Measurements from ENCODE around the gene GPC3.

DNA sequence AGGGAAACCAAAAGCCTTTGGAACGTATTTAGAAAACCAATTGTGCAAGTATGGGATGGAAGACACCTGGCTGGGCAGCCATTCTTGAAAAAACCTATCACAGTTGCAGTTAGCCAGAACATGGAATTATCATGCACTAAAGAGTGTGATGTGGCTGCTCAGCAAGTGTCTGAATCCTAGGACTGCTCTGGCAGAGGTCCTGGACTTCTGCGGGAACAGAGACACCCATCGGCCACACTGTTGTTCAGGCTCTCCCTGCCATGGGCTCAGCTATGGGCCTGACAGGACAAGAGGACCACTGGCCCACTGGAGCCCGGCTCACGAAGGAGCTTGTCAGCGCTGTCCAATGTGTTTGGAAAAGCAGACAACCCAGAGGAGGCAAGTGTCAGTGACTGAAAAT, 454.4 kb downstream of the GPC3 start:
- TF ChIP-seq POLR2A (IDR thresholded peaks at IDR 0.05) = no peak
- TF ChIP-seq, protein P1, sequence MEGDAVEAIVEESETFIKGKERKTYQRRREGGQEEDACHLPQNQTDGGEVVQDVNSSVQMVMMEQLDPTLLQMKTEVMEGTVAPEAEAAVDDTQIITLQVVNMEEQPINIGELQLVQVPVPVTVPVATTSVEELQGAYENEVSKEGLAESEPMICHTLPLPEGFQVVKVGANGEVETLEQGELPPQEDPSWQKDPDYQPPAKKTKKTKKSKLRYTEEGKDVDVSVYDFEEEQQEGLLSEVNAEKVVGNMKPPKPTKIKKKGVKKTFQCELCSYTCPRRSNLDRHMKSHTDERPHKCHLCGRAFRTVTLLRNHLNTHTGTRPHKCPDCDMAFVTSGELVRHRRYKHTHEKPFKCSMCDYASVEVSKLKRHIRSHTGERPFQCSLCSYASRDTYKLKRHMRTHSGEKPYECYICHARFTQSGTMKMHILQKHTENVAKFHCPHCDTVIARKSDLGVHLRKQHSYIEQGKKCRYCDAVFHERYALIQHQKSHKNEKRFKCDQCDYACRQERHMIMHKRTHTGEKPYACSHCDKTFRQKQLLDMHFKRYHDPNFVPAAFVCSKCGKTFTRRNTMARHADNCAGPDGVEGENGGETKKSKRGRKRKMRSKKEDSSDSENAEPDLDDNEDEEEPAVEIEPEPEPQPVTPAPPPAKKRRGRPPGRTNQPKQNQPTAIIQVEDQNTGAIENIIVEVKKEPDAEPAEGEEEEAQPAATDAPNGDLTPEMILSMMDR (IDR thresholded peaks at IDR 0.05) = no peak
